Neuron (in vitro differentiated cells): ENCODE results near the gene COL27A1.
A peak's percentile ranks its signal among the peaks of the same experiment; 100 is the strongest.

Source experiments
- H2AFZ ChIP-seq: one replicate; pipeline ENCODE4 v1.6.1; 2013; ENCODE audit warnings: low read depth, mild to moderate bottlenecking, inconsistent platforms, low read length, moderate library complexity
- H3K27me3 ChIP-seq: one replicate; pipeline ENCODE4 v1.6.1; 2013; ENCODE audit warnings: low read length; ENCODE audit not compliant: insufficient read depth
- H3K36me3 ChIP-seq: one replicate; pipeline ENCODE4 v1.6.1; 2013; ENCODE audit warnings: low read length; ENCODE audit not compliant: insufficient read depth
- H3K4me1 ChIP-seq: one replicate; pipeline ENCODE4 v1.6.1; 2013; ENCODE audit warnings: low read length; ENCODE audit not compliant: insufficient read depth
- H3K4me3 ChIP-seq: 2 replicates; pipeline ENCODE4 v1.5.1; 2013; ENCODE audit warnings: mild to moderate bottlenecking, low read length, moderate library complexity
- H3K9me3 ChIP-seq: one replicate; pipeline ENCODE4 v1.6.1; 2013; ENCODE audit warnings: low read length

Gene COL27A1

DNA sequence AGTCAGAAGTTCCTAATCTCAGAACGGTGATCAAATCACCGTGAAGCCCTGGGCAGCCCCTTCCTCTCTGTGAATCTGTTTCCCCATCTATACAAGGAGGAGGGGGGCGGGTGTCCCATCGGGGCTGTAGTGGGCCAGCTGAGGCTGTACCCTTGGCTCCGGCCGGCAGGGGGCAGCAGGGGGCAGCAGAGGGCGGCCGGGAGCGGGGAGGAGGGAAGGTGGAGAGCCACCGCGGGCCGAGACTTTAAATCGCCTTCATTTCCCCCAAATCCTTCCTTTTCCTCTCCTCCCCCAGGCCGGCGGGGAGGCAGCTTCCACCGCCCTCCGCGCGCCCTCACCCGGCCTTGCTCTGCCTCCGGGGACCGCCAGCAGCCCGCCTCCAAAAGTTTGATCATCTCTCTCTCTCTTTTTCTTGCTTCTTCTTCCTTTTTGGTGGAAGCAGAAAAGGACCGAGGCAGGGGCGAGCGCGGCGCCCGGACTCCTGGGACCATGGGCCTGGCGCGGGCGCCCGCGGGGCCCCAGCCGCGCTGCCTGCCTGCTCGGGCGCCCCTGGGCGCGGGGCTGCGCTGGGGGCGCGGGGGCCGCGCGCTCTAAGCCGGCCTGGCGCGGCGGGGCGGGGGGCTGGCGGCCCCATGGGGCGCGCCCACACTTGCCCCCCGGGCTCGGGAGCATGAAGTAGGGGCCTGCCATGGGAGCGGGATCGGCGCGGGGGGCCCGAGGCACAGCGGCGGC, at the start of gene COL27A1:
Gene COL27A1, plus strand, starts transcription at position 275 of the 732 bp plus-strand sequence. Its CDS starts 414 bp downstream, at position 689.
- Histone ChIP-seq H3K4me3 (peak within 1 kb of the TSS; percentile 69), H3K4me1 (peaks cover 35% of the 10 kb centered on the region), H3K9me3 (no peaks in the 10 kb centered on the region), H3K27me3 (peaks cover 42% of the 10 kb centered on the region), H2AFZ (peak within 1 kb of the TSS; percentile 43), H3K36me3 (no peaks in the 10 kb centered on the region)

DNA sequence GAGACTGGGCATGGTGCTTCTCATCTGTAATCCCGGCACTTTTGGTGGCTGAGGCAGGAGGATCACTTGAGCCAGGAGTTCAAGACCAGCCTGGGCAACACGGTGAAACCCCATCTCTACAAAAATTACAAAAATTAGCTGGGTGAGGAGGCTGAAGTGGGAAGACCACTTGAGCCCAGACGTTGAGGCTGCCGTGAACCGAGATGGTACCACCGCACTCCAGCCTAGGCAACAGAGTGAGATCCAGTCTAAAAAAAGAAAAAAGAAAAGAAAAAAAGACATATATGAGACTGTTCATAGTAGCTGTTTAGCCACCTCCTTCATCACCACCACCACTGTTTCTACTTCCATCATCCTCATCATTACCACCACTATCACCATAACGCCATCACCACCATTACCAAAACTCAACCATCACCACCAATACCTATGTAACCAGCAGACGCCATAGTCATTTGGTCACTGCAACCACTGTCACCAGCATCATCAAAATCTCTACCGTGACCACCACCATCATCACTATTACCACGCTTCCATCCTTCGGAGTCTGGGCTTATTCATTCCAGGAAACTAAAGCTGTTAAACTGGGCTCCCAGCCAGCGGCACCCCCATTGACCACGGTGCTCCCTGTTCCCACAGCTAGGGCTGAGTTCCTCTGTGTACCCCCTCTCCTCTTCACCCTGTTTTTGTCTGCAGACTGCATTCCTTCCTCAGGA, 47.9 kb upstream of the COL27A1 start:
- no peaks in the 10 kb centered on the region for H3K9me3 ChIP-seq
- no peaks in the 10 kb centered on the region for H3K4me1 ChIP-seq
- no peak overlapping the region for H3K4me3 ChIP-seq
- peaks cover 3% of the 10 kb centered on the region for H3K27me3 ChIP-seq
- no peak overlapping the region for H2AFZ ChIP-seq
- H3K36me3 ChIP-seq, result no peaks in the 10 kb centered on the region

DNA sequence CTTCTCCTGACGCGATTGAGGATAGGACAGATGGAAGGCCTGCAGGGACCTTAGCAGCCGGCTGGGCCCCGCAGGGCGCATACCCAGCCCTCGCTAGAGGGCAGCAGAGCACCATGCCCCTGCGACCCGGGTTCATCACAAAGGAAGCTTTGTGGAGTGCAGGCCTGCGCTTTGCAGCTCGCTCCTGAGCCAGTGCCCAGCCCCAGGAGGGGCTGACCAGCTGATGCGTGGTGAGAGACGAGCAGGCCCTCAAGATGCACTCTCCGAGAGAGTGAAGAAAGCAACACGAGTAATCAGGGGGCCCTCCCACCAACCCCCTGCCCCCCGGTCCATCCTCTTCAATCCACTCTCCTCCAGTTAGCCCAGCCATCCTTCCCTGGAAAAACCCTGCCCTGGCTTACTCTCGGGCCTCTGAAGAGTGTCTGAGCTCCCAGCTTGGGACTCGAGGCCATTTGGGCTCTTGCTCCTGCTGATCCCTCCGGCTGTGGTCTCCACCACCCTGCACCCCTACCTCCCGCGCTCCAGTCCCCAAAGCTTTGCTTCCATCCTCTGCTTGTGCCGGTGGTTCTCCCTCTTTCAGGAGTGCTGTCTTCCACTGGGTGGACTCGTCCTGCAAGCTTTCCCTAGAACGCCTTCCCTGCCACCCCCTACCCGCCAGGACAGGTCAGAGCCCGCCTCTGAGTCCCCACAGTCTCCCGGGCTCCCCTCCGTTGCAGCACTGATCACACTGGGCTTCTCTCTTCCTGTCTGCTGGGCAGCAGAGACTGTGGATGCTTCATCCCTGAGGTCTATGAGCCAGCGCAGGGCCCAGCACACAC, 47.1 kb upstream of the COL27A1 start:
- no peaks in the 10 kb centered on the region for H3K36me3 ChIP-seq
- peaks cover 3% of the 10 kb centered on the region for H3K27me3 ChIP-seq
- no peaks in the 10 kb centered on the region for H3K4me1 ChIP-seq
- no peak overlapping the region for H3K4me3 ChIP-seq
- H3K9me3 ChIP-seq, result no peaks in the 10 kb centered on the region
- H2AFZ ChIP-seq, result no peak overlapping the region

DNA sequence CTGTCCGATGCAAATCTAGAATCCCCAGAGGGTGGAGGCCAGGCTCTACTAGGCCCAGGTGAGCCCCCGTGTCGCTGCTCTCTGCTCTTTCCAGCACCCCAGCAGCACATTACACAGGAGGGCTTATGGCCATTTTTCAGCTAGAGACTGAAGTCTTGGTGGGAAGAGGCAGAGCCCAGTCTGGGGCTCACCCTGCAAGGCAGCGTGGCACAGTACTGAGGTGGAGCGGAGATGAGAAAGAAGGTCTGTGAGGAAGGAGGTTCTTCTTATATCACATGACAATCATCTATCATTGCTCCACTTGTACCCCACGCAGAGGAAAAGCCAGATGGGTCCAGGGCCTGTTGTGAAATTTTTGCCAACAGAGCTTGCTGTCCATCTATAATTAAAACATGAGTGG, 46.2 kb upstream of the COL27A1 start:
- no peaks in the 10 kb centered on the region for H3K36me3 ChIP-seq
- no peaks in the 10 kb centered on the region for H3K9me3 ChIP-seq
- H3K4me1 ChIP-seq, result no peaks in the 10 kb centered on the region
- no peak overlapping the region for H2AFZ ChIP-seq
- H3K27me3 ChIP-seq, result peaks cover 3% of the 10 kb centered on the region
- no peak overlapping the region for H3K4me3 ChIP-seq

DNA sequence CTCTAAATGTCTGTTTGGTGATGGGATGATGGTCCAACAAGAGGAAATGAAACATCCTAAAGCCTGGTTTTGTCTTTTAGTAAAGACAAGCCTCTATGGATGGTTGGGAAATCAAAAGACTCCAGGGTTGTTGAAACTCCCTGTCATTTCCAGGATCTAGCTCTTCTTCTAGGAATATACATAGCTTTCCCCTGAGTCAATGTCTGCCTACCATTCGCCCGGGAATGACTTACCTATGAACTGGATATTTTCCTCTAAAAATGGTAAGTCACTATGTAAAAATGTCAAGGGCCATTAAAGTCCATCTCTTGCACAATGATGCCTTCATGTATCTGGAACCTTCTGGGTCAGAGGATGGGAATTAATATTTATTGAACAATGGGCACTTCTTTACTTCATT, 45.2 kb upstream of the COL27A1 start:
- Histone ChIP-seq H3K9me3 (no peaks in the 10 kb centered on the region), H3K4me1 (no peaks in the 10 kb centered on the region), H3K27me3 (peaks cover 3% of the 10 kb centered on the region), H2AFZ (no peak overlapping the region), H3K4me3 (no peak overlapping the region), H3K36me3 (no peaks in the 10 kb centered on the region)

DNA sequence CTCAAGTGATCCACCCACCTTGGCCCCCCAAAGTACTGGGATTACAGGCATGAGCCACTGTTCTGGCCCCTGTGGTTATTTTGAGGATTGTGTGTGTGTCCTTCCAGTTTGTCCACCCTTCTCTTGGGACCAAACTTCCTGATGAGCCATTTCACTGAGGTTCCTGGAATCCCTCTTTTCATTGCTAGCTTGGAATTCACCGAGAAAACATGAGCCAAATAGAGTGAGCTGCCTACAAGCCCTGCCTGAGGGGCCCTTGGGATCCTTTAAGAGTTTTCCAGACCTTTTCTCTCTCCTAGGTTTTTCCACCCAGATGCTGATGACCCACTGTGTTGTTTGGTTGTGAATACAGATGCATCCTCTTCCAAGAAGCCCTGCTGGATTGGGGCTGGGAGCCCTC, 43.0 kb upstream of the COL27A1 start:
- Histone ChIP-seq H3K9me3 (no peaks in the 10 kb centered on the region), H2AFZ (no peak overlapping the region), H3K36me3 (no peaks in the 10 kb centered on the region), H3K4me3 (no peak overlapping the region), H3K27me3 (no peaks in the 10 kb centered on the region), H3K4me1 (no peaks in the 10 kb centered on the region)

DNA sequence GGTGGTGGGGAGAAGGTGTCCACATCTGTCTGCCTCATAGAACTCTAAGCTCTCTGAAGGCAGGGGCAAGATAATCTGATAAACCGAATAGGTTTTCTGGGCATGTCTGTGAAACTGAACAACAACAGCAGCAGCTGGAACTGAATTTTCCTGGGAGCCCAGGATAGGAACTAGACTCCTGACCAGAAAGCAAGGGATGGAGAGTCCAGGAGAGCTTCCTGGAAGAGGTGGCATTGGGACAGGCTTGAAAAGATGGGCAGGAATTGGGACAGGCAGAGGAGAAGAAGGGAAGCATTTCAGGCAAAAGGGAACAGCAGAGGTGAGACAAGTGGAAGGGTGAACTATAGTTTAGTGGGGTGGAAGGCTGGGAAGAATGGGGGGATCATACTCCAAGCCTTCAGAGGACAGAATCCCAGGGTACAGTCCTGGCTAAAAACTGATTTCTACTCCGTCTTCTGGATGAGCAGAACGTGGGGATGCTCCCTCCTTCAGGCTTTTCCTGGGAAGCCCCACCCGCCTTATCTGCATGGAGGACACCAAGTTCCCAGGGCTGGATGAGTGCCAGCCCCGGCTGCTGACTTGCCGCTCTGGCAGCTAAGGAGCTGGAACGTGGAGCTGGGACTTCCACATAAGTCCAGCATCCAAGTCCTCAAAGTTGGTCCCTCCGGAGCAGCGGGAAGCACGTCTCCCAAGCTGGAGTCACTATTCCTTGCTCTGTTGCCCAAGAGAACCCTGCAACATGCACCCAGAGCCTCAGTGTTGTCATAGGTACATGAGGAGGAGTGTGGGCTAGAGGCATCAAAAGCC, 42.4 kb upstream of the COL27A1 start:
- Histone ChIP-seq H3K27me3 (no peaks in the 10 kb centered on the region), H3K4me1 (peaks cover 2% of the 10 kb centered on the region), H3K36me3 (no peaks in the 10 kb centered on the region), H2AFZ (no peak overlapping the region), H3K9me3 (no peaks in the 10 kb centered on the region), H3K4me3 (no peak overlapping the region)

DNA sequence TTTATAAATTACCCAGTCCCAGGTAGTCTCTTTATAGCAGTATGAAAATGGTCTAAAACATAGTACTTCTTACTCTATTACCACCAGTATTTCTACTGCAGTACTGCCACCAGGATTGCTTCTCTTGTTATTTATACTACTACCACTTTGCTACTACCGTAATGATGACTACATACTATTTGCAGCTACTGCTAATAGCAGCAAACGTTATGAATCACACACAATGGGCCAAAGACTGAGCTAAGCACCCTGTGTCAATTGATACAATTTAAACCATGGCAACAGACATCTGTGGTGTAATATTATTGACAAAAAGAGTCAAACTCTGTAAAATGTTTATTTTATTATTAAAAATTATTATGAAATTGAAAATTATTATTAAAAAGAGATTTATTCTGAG, 41.0 kb upstream of the COL27A1 start:
- Histone ChIP-seq H3K9me3 (no peaks in the 10 kb centered on the region), H3K27me3 (no peaks in the 10 kb centered on the region), H2AFZ (no peak overlapping the region), H3K36me3 (no peaks in the 10 kb centered on the region), H3K4me1 (peaks cover 12% of the 10 kb centered on the region), H3K4me3 (no peak overlapping the region)

DNA sequence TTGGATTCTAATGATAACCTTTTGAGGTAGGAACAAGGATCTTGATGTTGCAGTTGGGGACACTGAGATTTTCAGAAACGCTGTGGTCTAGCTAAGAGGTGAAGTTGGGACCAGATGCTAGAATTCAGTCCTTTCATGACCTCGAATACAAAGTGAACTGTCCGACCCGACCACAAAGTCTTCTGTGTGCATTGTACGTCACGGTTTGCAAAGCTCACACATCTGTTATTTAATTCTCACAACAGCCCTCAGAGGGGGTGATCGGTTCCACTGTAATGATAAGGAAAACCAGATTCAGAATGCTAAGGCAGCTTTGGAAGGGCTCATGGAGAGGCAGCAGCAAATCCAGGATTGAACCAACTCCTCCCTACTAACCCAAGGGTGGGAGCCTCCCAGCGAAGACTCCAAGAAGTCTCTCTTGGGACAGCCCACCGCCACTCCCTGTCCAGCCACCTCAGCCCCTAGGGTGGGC, 39.6 kb upstream of the COL27A1 start:
- peaks cover 12% of the 10 kb centered on the region for H3K4me1 ChIP-seq
- H3K36me3 ChIP-seq, result no peaks in the 10 kb centered on the region
- H2AFZ ChIP-seq, result no peak overlapping the region
- H3K9me3 ChIP-seq, result no peaks in the 10 kb centered on the region
- no peaks in the 10 kb centered on the region for H3K27me3 ChIP-seq
- H3K4me3 ChIP-seq, result no peak overlapping the region

DNA sequence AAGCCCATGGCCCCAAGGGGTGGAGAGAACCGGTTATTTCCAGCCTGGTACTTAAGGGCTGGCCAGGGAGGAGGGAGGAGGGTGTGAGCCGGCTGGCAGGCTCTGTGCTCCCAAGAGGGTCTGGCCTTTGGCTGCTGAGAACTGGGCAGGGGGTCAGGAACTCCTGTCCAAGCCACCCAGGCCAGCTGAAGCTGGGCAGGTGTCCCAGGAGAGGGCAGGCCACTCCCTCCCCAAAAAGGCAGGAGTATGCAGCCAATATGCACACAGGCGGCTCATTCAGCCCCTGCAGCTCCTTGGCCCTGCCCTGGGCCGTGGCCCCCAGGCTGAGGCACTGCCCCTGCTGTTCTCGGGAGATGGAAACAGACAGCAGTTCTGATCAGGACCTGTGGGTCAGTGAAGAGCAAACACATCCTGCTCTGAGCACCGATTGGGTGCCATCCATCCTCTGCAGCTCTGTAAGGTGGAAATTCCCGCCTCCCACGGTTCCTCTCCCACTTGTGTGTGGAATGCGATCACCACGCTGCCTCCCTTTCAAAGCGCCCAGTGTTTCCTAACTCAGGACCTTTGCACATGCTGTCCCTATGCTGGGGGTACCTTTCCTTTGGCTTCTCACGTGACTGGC, 39.1 kb upstream of the COL27A1 start:
- no peaks in the 10 kb centered on the region for H3K27me3 ChIP-seq
- no peak overlapping the region for H2AFZ ChIP-seq
- no peaks in the 10 kb centered on the region for H3K36me3 ChIP-seq
- H3K4me1 ChIP-seq, result peaks cover 12% of the 10 kb centered on the region
- no peak overlapping the region for H3K4me3 ChIP-seq
- H3K9me3 ChIP-seq, result no peaks in the 10 kb centered on the region

DNA sequence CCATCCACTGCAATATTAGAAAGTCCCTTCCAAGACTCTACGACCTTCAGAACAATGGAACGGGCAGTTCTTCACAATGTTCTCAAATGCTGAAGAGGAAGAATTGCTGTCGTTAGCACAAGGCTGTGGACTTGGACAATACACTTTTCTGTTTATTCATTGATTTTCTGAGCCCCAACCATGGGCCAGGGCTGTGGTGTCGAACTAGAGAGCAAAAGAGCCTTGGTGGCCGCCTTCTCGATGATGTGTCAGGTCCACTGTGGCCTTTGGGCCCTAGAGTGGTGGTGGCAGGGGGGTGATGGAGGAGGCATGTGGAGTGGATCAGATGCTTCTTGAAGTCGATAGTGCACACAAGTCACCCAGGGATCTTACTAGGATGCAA, 37.7 kb upstream of the COL27A1 start:
- Histone ChIP-seq H3K27me3 (no peaks in the 10 kb centered on the region), H2AFZ (no peak overlapping the region), H3K9me3 (no peaks in the 10 kb centered on the region), H3K4me1 (peaks cover 12% of the 10 kb centered on the region), H3K4me3 (no peak overlapping the region), H3K36me3 (no peaks in the 10 kb centered on the region)
